Neural cell (in vitro differentiated cells): ENCODE measurements around the gene TCN2.

ENCODE experiments used
- EP300 ChIP-seq: fragments of 450-650 bp; conservative IDR thresholded peaks from 2 replicates; pipeline ENCODE4 v1.6.1; 2014; ENCODE audit warnings: antibody characterized with exemption, mild to moderate bottlenecking, moderate library complexity; ENCODE audit not compliant: poor library complexity, severe bottlenecking
- TF ChIP-seq, protein P1 (sequence below): fragments of 450-650 bp; IDR thresholded peaks from 2 replicates; pipeline ENCODE4 v1.5.1; 2014; ENCODE audit warnings: antibody characterized with exemption, mild to moderate bottlenecking, moderate library complexity; ENCODE audit not compliant: poor library complexity, severe bottlenecking

GRCh38 chr22:30662040-30662439 lies 55.1 kb downstream of the TCN2 start:
- no peak for TF ChIP-seq EP300
- TF ChIP-seq, protein P1, sequence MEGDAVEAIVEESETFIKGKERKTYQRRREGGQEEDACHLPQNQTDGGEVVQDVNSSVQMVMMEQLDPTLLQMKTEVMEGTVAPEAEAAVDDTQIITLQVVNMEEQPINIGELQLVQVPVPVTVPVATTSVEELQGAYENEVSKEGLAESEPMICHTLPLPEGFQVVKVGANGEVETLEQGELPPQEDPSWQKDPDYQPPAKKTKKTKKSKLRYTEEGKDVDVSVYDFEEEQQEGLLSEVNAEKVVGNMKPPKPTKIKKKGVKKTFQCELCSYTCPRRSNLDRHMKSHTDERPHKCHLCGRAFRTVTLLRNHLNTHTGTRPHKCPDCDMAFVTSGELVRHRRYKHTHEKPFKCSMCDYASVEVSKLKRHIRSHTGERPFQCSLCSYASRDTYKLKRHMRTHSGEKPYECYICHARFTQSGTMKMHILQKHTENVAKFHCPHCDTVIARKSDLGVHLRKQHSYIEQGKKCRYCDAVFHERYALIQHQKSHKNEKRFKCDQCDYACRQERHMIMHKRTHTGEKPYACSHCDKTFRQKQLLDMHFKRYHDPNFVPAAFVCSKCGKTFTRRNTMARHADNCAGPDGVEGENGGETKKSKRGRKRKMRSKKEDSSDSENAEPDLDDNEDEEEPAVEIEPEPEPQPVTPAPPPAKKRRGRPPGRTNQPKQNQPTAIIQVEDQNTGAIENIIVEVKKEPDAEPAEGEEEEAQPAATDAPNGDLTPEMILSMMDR: no peak
